ENCODE data around the gene C1orf141. TPM values are rescaled to one million over a fixed set of nuclear protein-coding genes. Genes with fewer than 3 reads are reported as not detected.
"Not testable (repeated sequence)": the region's sequence is repeated elsewhere in the genome, so short reads cannot be mapped to it uniquely, and the experiment has no call there.

The C1orf141 gene
- total RNA-seq, 6 experiments from 2014 or later = not detected

DNA sequence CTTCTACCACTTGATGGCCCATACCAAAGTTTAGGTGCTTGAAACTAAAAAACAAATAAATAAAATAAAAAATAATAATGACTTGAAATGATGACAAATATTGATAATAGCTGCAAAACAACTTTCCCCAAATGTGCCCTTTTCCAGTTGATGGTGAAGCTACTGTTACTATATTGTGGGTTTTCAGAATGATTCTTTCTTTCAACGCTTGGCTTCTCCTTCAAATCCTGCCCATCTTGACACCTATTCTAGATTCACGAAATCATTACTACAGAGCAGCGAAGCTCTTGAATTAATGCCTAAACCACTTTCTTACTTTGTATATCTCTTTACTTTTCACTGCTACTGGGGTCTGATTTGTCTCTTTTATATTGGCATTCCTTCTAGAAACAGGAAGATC lies 9.2 kb upstream of the C1orf141 start:
- Histone ChIP-seq H3K4me3 (no peak overlapping the region), H3K27ac (no peak overlapping the region), H3K27me3 (no peaks in the 10 kb centered on the region), H3K9me3 (no peaks in the 10 kb centered on the region), H3K36me3 (no peaks in the 10 kb centered on the region), H3K4me1 (peaks cover 0 to 3% (median 0%) of the 10 kb centered on the region in 4 donors)
- ATAC-seq (no peak), DNase-seq (no peak)
- WGBS (ENCODE audit: insufficient coverage, low coverage, low lambda C conversion rate, missing lambda C conversion rate) = 83% methylated on average over 3 of the region's 3 CpGs
- intact Hi-C loops (cut with DNase I) = loop anchor here (10.0 kb wide), 2 partner anchors 149 to 369 kb away; no protein-coding TSS in a partner anchor
- TF ChIP-seq POLR2A (IDR thresholded peaks at IDR 0.05) = no peak

DNA sequence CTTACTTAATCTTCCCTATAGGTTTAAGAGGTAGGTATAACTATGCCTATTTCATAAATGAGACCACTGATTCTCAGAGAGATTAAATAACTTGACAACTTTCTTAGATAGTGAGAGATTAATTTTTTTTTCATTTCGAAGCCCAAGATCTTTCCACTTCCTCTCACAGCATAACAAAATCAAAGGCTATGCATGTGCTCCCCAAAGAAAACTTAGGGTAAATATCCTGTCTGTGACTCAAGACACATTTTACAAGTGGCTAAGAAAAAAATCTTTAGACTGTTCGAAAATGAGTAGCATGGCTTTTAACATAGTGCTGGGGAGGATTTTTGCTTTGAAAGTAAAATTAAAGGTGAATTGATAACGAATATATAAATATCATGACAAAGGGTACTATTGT lies 8.2 kb upstream of the C1orf141 start:
- H3K27ac ChIP-seq = no peak overlapping the region
- intact Hi-C loops (cut with DNase I) = loop anchor here (10.0 kb wide), 2 partner anchors 148 to 368 kb away; no protein-coding TSS in a partner anchor
- H3K9me3 ChIP-seq = no peaks in the 10 kb centered on the region
- WGBS (ENCODE audit: insufficient coverage, low coverage, low lambda C conversion rate, missing lambda C conversion rate) = 58% methylated on average over 3 of the region's 3 CpGs
- no peak overlapping the region for H3K4me3 ChIP-seq
- ATAC-seq (no peak), DNase-seq (no peak)
- no peaks in the 10 kb centered on the region for H3K36me3 ChIP-seq
- H3K27me3 ChIP-seq = no peaks in the 10 kb centered on the region
- TF ChIP-seq, protein P1, sequence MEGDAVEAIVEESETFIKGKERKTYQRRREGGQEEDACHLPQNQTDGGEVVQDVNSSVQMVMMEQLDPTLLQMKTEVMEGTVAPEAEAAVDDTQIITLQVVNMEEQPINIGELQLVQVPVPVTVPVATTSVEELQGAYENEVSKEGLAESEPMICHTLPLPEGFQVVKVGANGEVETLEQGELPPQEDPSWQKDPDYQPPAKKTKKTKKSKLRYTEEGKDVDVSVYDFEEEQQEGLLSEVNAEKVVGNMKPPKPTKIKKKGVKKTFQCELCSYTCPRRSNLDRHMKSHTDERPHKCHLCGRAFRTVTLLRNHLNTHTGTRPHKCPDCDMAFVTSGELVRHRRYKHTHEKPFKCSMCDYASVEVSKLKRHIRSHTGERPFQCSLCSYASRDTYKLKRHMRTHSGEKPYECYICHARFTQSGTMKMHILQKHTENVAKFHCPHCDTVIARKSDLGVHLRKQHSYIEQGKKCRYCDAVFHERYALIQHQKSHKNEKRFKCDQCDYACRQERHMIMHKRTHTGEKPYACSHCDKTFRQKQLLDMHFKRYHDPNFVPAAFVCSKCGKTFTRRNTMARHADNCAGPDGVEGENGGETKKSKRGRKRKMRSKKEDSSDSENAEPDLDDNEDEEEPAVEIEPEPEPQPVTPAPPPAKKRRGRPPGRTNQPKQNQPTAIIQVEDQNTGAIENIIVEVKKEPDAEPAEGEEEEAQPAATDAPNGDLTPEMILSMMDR (IDR thresholded peaks at IDR 0.05) = no peak
- no peak for TF ChIP-seq POLR2A (IDR thresholded peaks at IDR 0.05)
- H3K4me1 ChIP-seq = no peaks in the 10 kb centered on the region

DNA sequence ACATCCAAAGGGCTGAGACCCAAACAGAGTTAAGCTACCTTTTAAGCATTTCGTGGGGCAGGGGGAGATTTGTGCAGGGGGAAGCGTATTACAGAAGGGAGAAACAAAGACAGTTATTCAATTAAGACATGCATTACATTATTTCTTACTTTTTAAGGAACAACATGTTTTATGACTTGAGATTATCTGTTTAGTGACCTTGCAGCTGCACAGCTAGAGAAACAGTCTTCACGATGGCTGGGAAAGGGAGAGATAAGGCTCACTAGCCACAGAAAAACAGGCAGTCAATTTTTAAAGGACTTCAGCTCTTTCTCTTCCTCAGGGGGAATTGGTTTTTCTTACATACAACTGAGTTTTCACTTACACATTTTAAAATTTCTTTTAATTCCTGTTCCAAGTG lies 7.1 kb upstream of the C1orf141 start:
- H3K27me3 ChIP-seq, H3K36me3 ChIP-seq, ATAC-seq, H3K4me1 ChIP-seq, H3K4me3 ChIP-seq, DNase-seq, H3K9me3 ChIP-seq, H3K27ac ChIP-seq: not testable (repeated sequence)
- intact Hi-C loops (cut with DNase I) = loop anchor here (10.0 kb wide), 2 partner anchors 147 to 367 kb away; no protein-coding TSS in a partner anchor
- WGBS (ENCODE audit: insufficient coverage, low coverage, low lambda C conversion rate, missing lambda C conversion rate) = 69% methylated on average over 3 of the region's 3 CpGs

DNA sequence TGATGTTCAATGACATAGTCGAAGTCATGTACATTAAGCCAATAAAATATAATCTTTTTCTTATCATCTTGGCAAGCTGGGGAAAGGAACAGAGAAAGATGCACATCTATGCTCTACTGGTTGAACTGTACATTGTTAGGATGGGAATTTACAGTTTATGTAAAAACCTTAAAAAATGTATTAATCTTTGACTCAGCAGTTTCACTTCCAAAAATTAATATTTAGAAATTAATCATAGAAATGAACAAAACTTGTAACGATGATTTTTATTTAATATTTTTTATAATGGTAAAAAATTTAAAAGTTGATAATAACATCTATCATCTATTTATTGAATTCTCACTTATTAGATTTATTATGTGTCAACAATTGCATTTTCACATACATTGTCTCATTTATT lies 5.7 kb upstream of the C1orf141 start:
- H3K9me3 ChIP-seq = no peaks in the 10 kb centered on the region
- H3K4me3 ChIP-seq = no peak overlapping the region
- ATAC-seq (no peak), DNase-seq (no peak)
- intact Hi-C loops (cut with DNase I) = loop anchor here (10.0 kb wide), 2 partner anchors 146 to 366 kb away; no protein-coding TSS in a partner anchor
- H3K36me3 ChIP-seq = no peaks in the 10 kb centered on the region
- WGBS (ENCODE audit: insufficient coverage, low coverage, low lambda C conversion rate, missing lambda C conversion rate) = 93% methylated on average over 2 of the region's 2 CpGs
- no peak overlapping the region for H3K27ac ChIP-seq
- H3K4me1 ChIP-seq = peaks cover 0 to under 1% (median 0%) of the 10 kb centered on the region in 4 donors
- TF ChIP-seq, protein P1 (IDR thresholded peaks at IDR 0.05) = no peak
- no peak for TF ChIP-seq POLR2A (IDR thresholded peaks at IDR 0.05)
- H3K27me3 ChIP-seq = no peaks in the 10 kb centered on the region

DNA sequence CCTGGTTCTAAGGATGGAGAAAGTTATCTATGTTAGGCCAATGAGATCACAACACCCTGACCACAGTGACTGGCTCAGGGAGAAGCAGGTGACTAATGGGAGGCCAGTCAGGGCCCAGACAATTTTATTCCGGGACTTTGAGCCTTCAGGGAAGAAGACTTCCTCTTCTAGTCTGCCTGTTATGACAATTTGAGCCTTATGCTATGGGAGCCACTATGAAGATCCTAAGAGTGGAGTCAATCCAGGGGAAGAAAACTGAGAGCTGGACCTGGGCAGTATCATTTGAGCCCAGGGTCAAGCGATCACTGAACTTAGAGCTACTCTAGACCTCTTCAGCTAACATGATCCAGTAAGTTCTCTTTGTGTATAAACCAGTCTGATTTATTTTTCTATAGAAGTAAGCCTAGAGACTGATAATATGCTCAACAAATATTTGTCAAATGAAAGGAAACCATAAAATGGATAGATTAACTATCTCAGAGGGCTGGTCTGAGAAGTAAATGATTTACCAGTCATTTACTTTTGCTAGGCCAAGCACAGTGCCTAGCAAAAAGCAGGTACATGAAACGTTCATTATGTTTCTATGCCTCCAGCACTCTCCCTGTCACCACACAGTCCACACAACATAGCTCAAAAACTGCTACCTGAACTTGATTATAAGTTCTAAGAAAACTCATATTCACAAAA lies 4.2 kb upstream of the C1orf141 start:
- Histone ChIP-seq H3K9me3 (no peaks in the 10 kb centered on the region), H3K4me1 (peaks cover 0 to 10% (median 0%) of the 10 kb centered on the region in 4 donors), H3K27me3 (no peaks in the 10 kb centered on the region), H3K4me3 (no peak overlapping the region), H3K36me3 (no peaks in the 10 kb centered on the region), H3K27ac (no peak overlapping the region)
- intact Hi-C loops (cut with DNase I) = no loop called here
- DNase-seq (no peak), ATAC-seq (peak; percentile 77 to 81 (median 80))
- TF ChIP-seq, protein P1 (IDR thresholded peaks at IDR 0.05) = no peak
- no peak for TF ChIP-seq POLR2A (IDR thresholded peaks at IDR 0.05)
- 77% methylated on average over 3 of the region's 3 CpGs for WGBS (ENCODE audit: insufficient coverage, low coverage, low lambda C conversion rate, missing lambda C conversion rate)

All from right lobe of liver (tissue), 6 donors.